Neural cell (in vitro differentiated cells): Measurements from ENCODE around the gene TEAD4. TPM values are rescaled to one million over a fixed set of nuclear protein-coding genes. Genes with fewer than 3 reads are reported as not detected.

Experiments used
- H2AFZ ChIP-seq: fragments of 200-600, 300-800 bp; sonication (generic), shearing (Covaris generic); 2 replicates; pipeline ENCODE4 v1.6.0; 2014; ENCODE audit warnings: low read depth, mild to moderate bottlenecking, antibody characterized with exemption, low read length, moderate library complexity
- H3F3A ChIP-seq: fragments of 200-600 bp; shearing (Covaris generic); 2 replicates; pipeline ENCODE4 v1.6.1; 2016; ENCODE audit warnings: mild to moderate bottlenecking, moderate library complexity, mixed read lengths, antibody characterized with exemption, low read length; ENCODE audit not compliant: insufficient read depth, poor library complexity, severe bottlenecking
- H3K27ac ChIP-seq: fragments of 200-600, 300-800 bp; sonication (generic), shearing (Covaris generic); 2 replicates; pipeline ENCODE4 v1.5.1; 2014; ENCODE audit warnings: mild to moderate bottlenecking, low read length, moderate library complexity
- H3K27me3 ChIP-seq: fragments of 300-800, 200-600 bp; sonication (generic), shearing (Covaris generic); 2 replicates; pipeline ENCODE4 v1.6.0; 2014; ENCODE audit warnings: mild to moderate bottlenecking, low read depth, low read length, moderate library complexity; ENCODE audit not compliant: insufficient read depth
- H3K36me3 ChIP-seq: fragments of 300-800, 200-600 bp; sonication (generic), shearing (Covaris generic); 2 replicates; pipeline ENCODE4 v1.5.1; 2014; ENCODE audit warnings: mild to moderate bottlenecking, antibody characterized with exemption, low read length, moderate library complexity; ENCODE audit not compliant: insufficient read depth
- H3K4me2 ChIP-seq: fragments of 300-800, 200-600 bp; sonication (generic), shearing (Covaris generic); 2 replicates; pipeline ENCODE4 v1.6.0; 2014; ENCODE audit warnings: mild to moderate bottlenecking, low read length
- H3K4me3 ChIP-seq: fragments of 300-800, 200-600 bp; sonication (generic), shearing (Covaris generic); 2 replicates; pipeline ENCODE4 v1.5.1; 2014; ENCODE audit warnings: mild to moderate bottlenecking, low read length, moderate library complexity
- H3K79me2 ChIP-seq: fragments of 200-600 bp; shearing (Covaris generic); replicated peaks from 2 replicates; pipeline ENCODE4 v1.6.0; 2014; ENCODE audit warnings: mild to moderate bottlenecking, low read length, moderate library complexity; ENCODE audit not compliant: insufficient read depth
- H3K9ac ChIP-seq: fragments of 300-800, 200-600 bp; sonication (generic), shearing (Covaris generic); 2 replicates; pipeline ENCODE4 v1.6.1; 2016; ENCODE audit warnings: mild to moderate bottlenecking, low read length, mixed read lengths
- H3K9me2 ChIP-seq: fragments of 200-600 bp; shearing (Covaris generic); 2 replicates; pipeline ENCODE4 v1.6.1; 2016; ENCODE audit warnings: mild to moderate bottlenecking, low read length, mixed read lengths; ENCODE audit not compliant: insufficient read depth
- H3K9me3 ChIP-seq: fragments of 200-600, 300-800 bp; sonication (generic), shearing (Covaris generic); 2 replicates; pipeline ENCODE4 v1.6.1; 2016; ENCODE audit warnings: mild to moderate bottlenecking, mixed run types, low read length, moderate library complexity, mixed read lengths
- H4K20me1 ChIP-seq: fragments of 200-600 bp; shearing (Covaris generic); 2 replicates; pipeline ENCODE4 v1.6.1; 2016; ENCODE audit warnings: mild to moderate bottlenecking, mixed run types; ENCODE audit not compliant: insufficient read depth
- CTCF ChIP-seq: fragments of 450-650 bp; IDR thresholded peaks from 2 replicates; pipeline ENCODE4 v1.5.1; 2014; ENCODE audit warnings: antibody characterized with exemption, mild to moderate bottlenecking, moderate library complexity; ENCODE audit not compliant: poor library complexity, severe bottlenecking
- EP300 ChIP-seq: fragments of 450-650 bp; conservative IDR thresholded peaks from 2 replicates; pipeline ENCODE4 v1.6.1; 2014; ENCODE audit warnings: antibody characterized with exemption, mild to moderate bottlenecking, moderate library complexity; ENCODE audit not compliant: poor library complexity, severe bottlenecking
- EZH2 ChIP-seq: fragments of 200-600, 300-800 bp; shearing (Covaris generic), sonication (generic); IDR thresholded peaks from 2 replicates; pipeline ENCODE4 v1.6.1; 2014; ENCODE audit warnings: antibody characterized with exemption, low read length, borderline replicate concordance, mild to moderate bottlenecking; ENCODE audit not compliant: insufficient read depth, poor library complexity, severe bottlenecking
- MXI1 ChIP-seq: fragments of 450-650 bp; conservative IDR thresholded peaks from 2 replicates; pipeline ENCODE4 v1.6.1; 2014; ENCODE audit warnings: antibody characterized with exemption, mild to moderate bottlenecking; ENCODE audit not compliant: poor library complexity, severe bottlenecking
- POLR2AphosphoS5 ChIP-seq: IDR thresholded peaks from 2 replicates; pipeline ENCODE4 v1.6.1; 2012
- RAD21 ChIP-seq: fragments of 450-650 bp; conservative IDR thresholded peaks from 2 replicates; pipeline ENCODE4 v1.6.1; 2014; ENCODE audit warnings: antibody characterized with exemption, mild to moderate bottlenecking, moderate library complexity
- REST ChIP-seq: IDR thresholded peaks from 2 replicates; pipeline ENCODE4 v1.6.1; 2012; ENCODE audit warnings: borderline replicate concordance
- SMC3 ChIP-seq: fragments of 450-650 bp; conservative IDR thresholded peaks from 2 replicates; pipeline ENCODE4 v1.6.1; 2014; ENCODE audit warnings: antibody characterized with exemption, mild to moderate bottlenecking, moderate library complexity; ENCODE audit not compliant: poor library complexity
- TAF1 ChIP-seq: IDR thresholded peaks from 2 replicates; pipeline ENCODE4 v1.6.1; 2012; ENCODE audit warnings: low read depth
- polyA plus RNA-seq: library from polyadenylated mRNA; depleted of rRNA; stranded (reverse); fragments of >200 nt; gene quantifications from 2 replicates; pipeline ENCODE4 v1.2.3, GENCODE V29; 2014

TEAD4 gene
- polyA plus RNA-seq, 1 donor from 2014 or later = 1.6 TPM

GRCh38 chr12:3034067-3034750, 75.0 kb downstream of the TEAD4 start:
- no peaks in the 10 kb centered on the region for H3K9me3 ChIP-seq
- no peak overlapping the region for H3K4me3 ChIP-seq
- no peaks in the 10 kb centered on the region for H3K9me2 ChIP-seq
- no peak overlapping the region for H3K9ac ChIP-seq
- no peaks in the 10 kb centered on the region for H3K27me3 ChIP-seq
- H3K27ac ChIP-seq = no peak overlapping the region
- TF ChIP-seq RAD21 (peak; percentile 65), CTCF (peak; percentile 73), SMC3 (peak; percentile 65), EP300 (no peak)
- no peaks in the 10 kb centered on the region for H4K20me1 ChIP-seq
- H3K4me2 ChIP-seq = no peak overlapping the region
- H3F3A ChIP-seq = no peaks in the 10 kb centered on the region
- H3K36me3 ChIP-seq = no peaks in the 10 kb centered on the region
- H2AFZ ChIP-seq = no peak overlapping the region
- no peaks in the 10 kb centered on the region for H3K79me2 ChIP-seq

- Histone ChIP-seq H3K79me2 (no peaks in the 10 kb centered on the region), H3K9me3 (no peaks in the 10 kb centered on the region), H3K27ac (no peak overlapping the region), H3K9ac (peak overlapping the region; percentile 46), H3K4me2 (no peak overlapping the region), H4K20me1 (no peaks in the 10 kb centered on the region), H3K4me3 (no peak overlapping the region), H2AFZ (no peak overlapping the region), H3K27me3 (no peaks in the 10 kb centered on the region), H3F3A (no peaks in the 10 kb centered on the region), H3K36me3 (no peaks in the 10 kb centered on the region), H3K9me2 (no peaks in the 10 kb centered on the region)
- TF ChIP-seq EP300 (no peak), MXI1 (no peak), SMC3 (no peak), CTCF (no peak), RAD21 (no peak), REST (no peak), POLR2AphosphoS5 (no peak), TAF1 (no peak), EZH2 (no peak)
Measured at GRCh38 chr12:3035171-3035570, 76.0 kb downstream of the TEAD4 start.
